ENCODE measurements around the gene ABCC4. TPM values are rescaled to one million over a fixed set of nuclear protein-coding genes. Genes with fewer than 3 reads are reported as not detected.

Gene ABCC4
- total and polyA plus RNA-seq, 9 donors: 1.9 to 4.9 (median 3.2) TPM

DNA sequence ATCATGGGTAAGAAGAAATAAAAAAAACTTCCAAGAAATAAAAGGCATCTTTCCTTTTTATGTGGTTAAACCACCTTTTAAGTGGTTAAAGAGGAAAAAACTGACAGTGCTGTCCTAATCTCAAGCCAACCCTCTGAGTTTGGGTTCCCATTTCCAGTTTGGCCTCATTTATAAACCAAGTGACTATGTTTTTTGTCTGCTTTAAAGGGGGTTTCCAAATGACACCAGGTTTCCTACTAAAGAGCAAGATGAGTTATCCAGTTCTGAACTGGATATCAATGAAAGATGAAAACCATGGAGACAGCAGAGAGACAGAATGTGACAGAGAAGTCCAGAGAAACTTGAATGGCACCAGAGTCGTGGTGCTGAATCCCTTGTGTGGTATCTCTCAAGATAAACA is 251.5 kb downstream of the ABCC4 start:
- no peaks in the 10 kb centered on the region for H3K4me1 ChIP-seq (ENCODE audit: control insufficient read depth, insufficient read depth, low read length)
- DNase-seq: no peak
- H3K36me3 ChIP-seq (ENCODE audit: control insufficient read depth, insufficient read depth, low read length): no peaks in the 10 kb centered on the region
- no CpG with 5 or more reads among the region's 1 CpG for WGBS (ENCODE audit: insufficient coverage)
- no peak overlapping the region for H3K27ac ChIP-seq (ENCODE audit: low read length)
- no peaks in the 10 kb centered on the region for H3K27me3 ChIP-seq (ENCODE audit: control insufficient read depth, insufficient read depth, low read length)
- no peaks in the 10 kb centered on the region for H3K9me3 ChIP-seq (replicated peaks; ENCODE audit: control insufficient read depth, low read depth, low read length)
- no peak overlapping the region for H3K4me3 ChIP-seq (ENCODE audit: low read length)

DNA sequence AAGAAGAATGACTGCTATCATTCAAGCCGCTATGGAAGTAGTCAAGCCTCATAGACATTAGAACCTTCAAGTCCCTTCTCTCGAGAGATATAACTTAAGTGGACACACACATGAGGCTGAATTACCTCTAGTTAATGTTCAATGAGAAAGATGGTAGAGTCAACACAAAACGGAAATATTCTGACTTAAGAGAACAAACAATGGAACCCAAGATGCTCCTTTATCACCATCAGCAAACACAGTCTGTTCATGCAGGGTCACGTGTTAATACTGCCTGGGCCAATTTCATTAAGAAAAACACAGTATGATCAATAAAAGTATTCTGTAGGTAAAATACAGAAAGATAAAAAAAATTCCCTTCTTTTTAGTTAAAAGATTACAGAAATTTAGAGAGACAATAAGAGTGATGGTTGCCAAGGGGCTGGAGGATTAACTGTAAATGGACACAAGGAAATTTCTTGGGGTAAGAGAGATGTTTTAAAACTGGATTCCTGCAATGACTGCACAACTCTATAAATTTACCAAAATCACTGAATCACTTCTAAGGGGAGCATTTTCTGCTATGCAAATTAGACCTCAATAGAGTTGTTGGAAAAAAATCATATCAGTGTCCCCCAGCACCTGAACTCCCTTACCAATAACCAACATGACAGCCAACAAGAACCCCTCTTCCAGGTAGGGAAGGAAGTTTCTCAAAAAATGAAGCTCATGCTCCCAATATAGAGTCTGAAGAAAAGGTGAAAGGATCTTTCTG is 256.6 kb downstream of the ABCC4 start:
- H3K4me1 ChIP-seq (ENCODE audit: control insufficient read depth, insufficient read depth, low read length): no peaks in the 10 kb centered on the region
- DNase-seq: no peak
- no peak overlapping the region for H3K4me3 ChIP-seq (ENCODE audit: low read length)
- H3K27me3 ChIP-seq (ENCODE audit: control insufficient read depth, insufficient read depth, low read length): no peaks in the 10 kb centered on the region
- no peak overlapping the region for H3K27ac ChIP-seq (ENCODE audit: low read length)
- no peaks in the 10 kb centered on the region for H3K36me3 ChIP-seq (ENCODE audit: control insufficient read depth, insufficient read depth, low read length)
- WGBS (ENCODE audit: insufficient coverage): no CpG with 5 or more reads among the region's 4 CpGs
- no peaks in the 10 kb centered on the region for H3K9me3 ChIP-seq (replicated peaks; ENCODE audit: control insufficient read depth, low read depth, low read length)

DNA sequence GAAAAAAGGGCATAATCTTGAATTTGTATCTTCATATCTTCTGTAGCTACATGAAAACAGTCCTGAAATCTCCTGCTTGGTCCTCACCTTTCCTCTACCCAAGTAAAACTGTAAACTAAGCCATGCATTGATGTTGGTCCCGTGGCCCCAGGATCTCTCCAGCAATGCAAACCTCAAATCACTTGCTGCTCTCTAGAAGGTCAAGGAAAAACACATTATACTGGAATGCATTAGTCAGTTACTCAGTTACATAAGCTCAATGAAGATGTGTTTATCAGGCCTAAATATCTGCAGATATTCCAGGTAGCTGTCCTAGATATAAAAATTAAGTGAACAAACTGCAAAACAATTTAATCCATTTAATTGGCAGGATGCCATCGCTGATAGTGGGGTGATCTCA is 261.8 kb downstream of the ABCC4 start:
- WGBS (ENCODE audit: insufficient coverage): no CpG with 5 or more reads among the region's 2 CpGs
- Histone ChIP-seq H3K27me3 (ENCODE audit: control insufficient read depth, insufficient read depth, low read length) (no peaks in the 10 kb centered on the region), H3K9me3 (replicated peaks; ENCODE audit: control insufficient read depth, low read depth, low read length) (no peaks in the 10 kb centered on the region), H3K4me3 (ENCODE audit: low read length) (no peak overlapping the region), H3K36me3 (ENCODE audit: control insufficient read depth, insufficient read depth, low read length) (peaks cover 2% of the 10 kb centered on the region), H3K27ac (ENCODE audit: low read length) (no peak overlapping the region), H3K4me1 (ENCODE audit: control insufficient read depth, insufficient read depth, low read length) (no peaks in the 10 kb centered on the region)
- no peak for DNase-seq

DNA sequence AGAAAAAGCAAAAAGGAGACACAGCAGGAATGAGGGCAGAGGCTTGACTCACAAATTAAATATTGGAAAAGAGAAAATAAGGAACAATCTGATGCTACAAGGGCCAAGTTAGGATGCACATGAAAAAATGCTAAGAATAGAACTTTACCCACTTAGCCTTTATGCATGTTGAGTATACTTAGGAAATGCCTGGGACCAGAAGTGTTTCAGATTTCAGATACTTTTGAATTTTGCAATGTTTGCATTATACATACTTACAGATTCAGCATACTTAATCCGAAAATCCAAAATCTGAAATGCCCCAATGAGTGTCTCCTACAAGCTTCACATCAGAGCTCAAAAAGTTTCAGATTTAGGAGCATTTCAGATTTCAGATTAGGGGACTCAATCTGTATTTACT is 262.3 kb downstream of the ABCC4 start:
- Histone ChIP-seq H3K4me1 (ENCODE audit: control insufficient read depth, insufficient read depth, low read length) (no peaks in the 10 kb centered on the region), H3K27ac (ENCODE audit: low read length) (no peak overlapping the region), H3K4me3 (ENCODE audit: low read length) (no peak overlapping the region), H3K36me3 (ENCODE audit: control insufficient read depth, insufficient read depth, low read length) (peaks cover 2% of the 10 kb centered on the region), H3K9me3 (replicated peaks; ENCODE audit: control insufficient read depth, low read depth, low read length) (no peaks in the 10 kb centered on the region), H3K27me3 (ENCODE audit: control insufficient read depth, insufficient read depth, low read length) (no peaks in the 10 kb centered on the region)
- DNase-seq: no peak
- no CpG with 5 or more reads among the region's 1 CpG for WGBS (ENCODE audit: insufficient coverage)

DNA sequence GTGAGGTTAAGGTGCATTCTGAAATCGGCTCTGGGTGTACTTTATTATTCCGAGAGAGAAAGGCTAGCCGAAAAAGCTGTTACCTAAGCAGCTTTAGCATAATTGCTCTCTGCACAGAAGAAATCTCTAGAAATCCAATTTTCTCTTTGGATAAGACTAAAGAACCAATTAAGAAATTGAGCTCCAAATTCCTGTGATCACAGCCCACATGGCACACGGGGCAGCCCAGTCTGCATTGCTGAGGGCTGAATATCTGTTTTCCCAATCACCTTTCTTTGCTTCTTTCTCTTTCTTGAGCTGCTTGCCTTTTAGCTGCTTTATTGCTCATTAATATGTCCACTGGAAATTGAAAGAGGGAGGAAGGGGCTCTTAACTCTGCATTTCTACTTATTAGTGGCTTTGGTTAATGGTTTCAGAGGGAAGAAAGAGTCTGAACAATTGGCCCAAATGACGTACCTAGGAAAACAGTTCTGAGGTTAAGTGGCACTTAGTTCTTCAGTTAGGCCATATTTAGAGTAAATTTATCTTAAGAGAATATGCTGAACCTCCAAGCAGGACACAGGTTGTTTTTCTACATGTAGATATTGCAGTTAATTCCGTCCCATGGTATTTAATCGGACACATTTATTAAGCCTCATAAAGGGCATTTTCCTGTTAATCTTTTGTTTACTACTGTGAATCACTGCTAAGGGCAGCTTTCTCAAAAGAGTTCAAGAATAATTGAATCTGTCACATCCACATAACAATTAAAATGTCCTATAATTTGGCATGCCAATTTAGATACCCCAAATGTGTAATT is 265.7 kb downstream of the ABCC4 start:
- no peak overlapping the region for H3K27ac ChIP-seq (ENCODE audit: low read length)
- no peaks in the 10 kb centered on the region for H3K4me1 ChIP-seq (ENCODE audit: control insufficient read depth, insufficient read depth, low read length)
- H3K36me3 ChIP-seq (ENCODE audit: control insufficient read depth, insufficient read depth, low read length): peaks cover 2% of the 10 kb centered on the region
- no peaks in the 10 kb centered on the region for H3K27me3 ChIP-seq (ENCODE audit: control insufficient read depth, insufficient read depth, low read length)
- H3K4me3 ChIP-seq (ENCODE audit: low read length): no peak overlapping the region
- no peaks in the 10 kb centered on the region for H3K9me3 ChIP-seq (replicated peaks; ENCODE audit: control insufficient read depth, low read depth, low read length)
- WGBS (ENCODE audit: insufficient coverage): 83% methylated on average over 1 of the region's 7 CpGs
- DNase-seq: no peak

DNA sequence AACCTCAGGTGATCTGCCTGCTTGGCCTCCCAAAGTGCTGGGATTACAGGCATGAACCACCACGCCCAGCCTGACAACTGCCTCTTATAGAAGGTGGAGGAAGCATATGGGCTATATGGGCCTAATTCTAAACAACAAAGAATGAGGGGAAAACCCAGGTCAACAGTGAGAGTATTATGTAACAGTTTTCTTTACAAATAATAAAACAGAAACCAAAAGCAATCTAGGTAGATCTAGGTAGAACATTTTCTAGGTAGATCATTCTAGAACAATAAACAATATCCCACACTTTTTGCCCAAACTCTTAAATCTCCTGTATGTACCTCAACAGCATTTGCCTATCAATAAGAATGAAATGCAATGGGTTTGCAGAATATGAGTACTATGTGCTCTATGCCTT is 267.4 kb downstream of the ABCC4 start:
- no peaks in the 10 kb centered on the region for H3K4me1 ChIP-seq (ENCODE audit: control insufficient read depth, insufficient read depth, low read length)
- H3K4me3 ChIP-seq (ENCODE audit: low read length): no peak overlapping the region
- H3K9me3 ChIP-seq (replicated peaks; ENCODE audit: control insufficient read depth, low read depth, low read length): no peaks in the 10 kb centered on the region
- H3K36me3 ChIP-seq (ENCODE audit: control insufficient read depth, insufficient read depth, low read length): peaks cover 2% of the 10 kb centered on the region
- no CpG with 5 or more reads among the region's 1 CpG for WGBS (ENCODE audit: insufficient coverage)
- no peak overlapping the region for H3K27ac ChIP-seq (ENCODE audit: low read length)
- DNase-seq: no peak
- no peaks in the 10 kb centered on the region for H3K27me3 ChIP-seq (ENCODE audit: control insufficient read depth, insufficient read depth, low read length)

DNA sequence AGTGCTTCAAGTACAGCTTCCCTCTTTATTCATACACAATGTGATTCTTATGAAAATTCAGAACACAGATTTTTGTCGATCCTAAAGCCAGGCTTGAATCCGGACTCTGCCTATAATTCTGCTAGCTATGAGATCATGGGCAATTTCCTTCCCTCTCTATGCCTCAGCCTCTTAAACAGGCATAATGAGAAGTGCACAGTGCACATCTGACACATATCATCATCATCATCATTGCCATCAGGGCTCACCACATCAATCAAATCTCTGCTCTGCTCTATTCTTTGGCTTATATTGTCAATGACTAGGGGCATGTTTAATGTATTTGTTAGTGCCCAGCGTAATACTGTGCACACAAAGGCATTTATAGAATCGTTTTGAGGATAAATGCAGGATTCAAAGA is 269.1 kb downstream of the ABCC4 start:
- DNase-seq: no peak
- Histone ChIP-seq H3K27ac (ENCODE audit: low read length) (no peak overlapping the region), H3K9me3 (replicated peaks; ENCODE audit: control insufficient read depth, low read depth, low read length) (no peaks in the 10 kb centered on the region), H3K36me3 (ENCODE audit: control insufficient read depth, insufficient read depth, low read length) (no peaks in the 10 kb centered on the region), H3K4me1 (ENCODE audit: control insufficient read depth, insufficient read depth, low read length) (no peaks in the 10 kb centered on the region), H3K27me3 (ENCODE audit: control insufficient read depth, insufficient read depth, low read length) (no peaks in the 10 kb centered on the region), H3K4me3 (ENCODE audit: low read length) (no peak overlapping the region)
- 79% methylated on average over 2 of the region's 4 CpGs for WGBS (ENCODE audit: insufficient coverage)

DNA sequence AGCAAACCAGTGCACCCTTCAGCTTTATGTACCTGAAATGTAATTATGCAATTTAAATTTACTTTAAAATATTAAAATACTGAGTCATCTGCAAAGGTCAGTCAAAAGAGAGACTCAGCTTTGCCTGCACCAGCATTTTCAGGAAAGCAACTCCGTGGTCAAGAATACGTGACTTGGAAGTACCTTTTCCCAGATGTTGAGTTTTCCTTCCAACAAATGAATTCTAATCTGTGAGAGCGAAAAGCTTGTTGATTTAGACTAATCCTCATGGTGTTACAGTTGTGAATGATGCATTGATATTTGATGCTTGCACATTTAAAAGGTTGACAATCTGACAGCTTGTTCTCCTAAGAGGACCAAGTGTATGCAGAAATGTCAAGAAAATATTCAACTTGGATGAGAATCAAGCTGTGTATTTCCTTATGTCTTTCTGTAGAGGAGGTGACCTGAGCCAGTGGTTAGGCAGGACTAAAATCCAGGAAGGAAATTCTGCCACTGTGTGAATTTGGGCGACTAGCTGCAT is 270.4 kb downstream of the ABCC4 start:
- no peaks in the 10 kb centered on the region for H3K27me3 ChIP-seq (ENCODE audit: control insufficient read depth, insufficient read depth, low read length)
- 60% methylated on average over 1 of the region's 4 CpGs for WGBS (ENCODE audit: insufficient coverage)
- no peaks in the 10 kb centered on the region for H3K36me3 ChIP-seq (ENCODE audit: control insufficient read depth, insufficient read depth, low read length)
- H3K27ac ChIP-seq (ENCODE audit: low read length): no peak overlapping the region
- no peak overlapping the region for H3K4me3 ChIP-seq (ENCODE audit: low read length)
- H3K4me1 ChIP-seq (ENCODE audit: control insufficient read depth, insufficient read depth, low read length): no peaks in the 10 kb centered on the region
- peak; percentile 51 for DNase-seq
- H3K9me3 ChIP-seq (replicated peaks; ENCODE audit: control insufficient read depth, low read depth, low read length): no peaks in the 10 kb centered on the region

DNA sequence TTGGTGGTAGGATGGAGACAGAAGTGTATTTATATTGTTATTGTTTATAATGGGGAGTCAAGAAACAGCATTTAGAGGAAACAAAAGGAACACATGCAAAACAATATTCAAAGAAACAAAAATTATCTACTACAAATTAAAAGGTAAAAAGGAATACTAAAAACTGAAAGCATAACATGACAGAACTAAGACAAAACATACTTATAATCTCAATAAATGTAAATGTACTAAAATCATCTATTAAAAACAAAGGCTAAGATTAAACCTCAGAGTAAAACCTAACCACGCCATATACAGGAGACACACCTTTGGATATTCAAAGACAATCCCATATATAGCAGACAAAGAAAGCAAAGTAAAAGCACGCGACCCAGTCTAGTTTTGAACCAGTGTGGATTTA is 273.6 kb downstream of the ABCC4 start:
- Histone ChIP-seq H3K36me3 (ENCODE audit: control insufficient read depth, insufficient read depth, low read length) (no peaks in the 10 kb centered on the region), H3K27ac (ENCODE audit: low read length) (no peak overlapping the region), H3K4me3 (ENCODE audit: low read length) (no peak overlapping the region), H3K4me1 (ENCODE audit: control insufficient read depth, insufficient read depth, low read length) (no peaks in the 10 kb centered on the region), H3K27me3 (ENCODE audit: control insufficient read depth, insufficient read depth, low read length) (no peaks in the 10 kb centered on the region), H3K9me3 (replicated peaks; ENCODE audit: control insufficient read depth, low read depth, low read length) (no peaks in the 10 kb centered on the region)
- WGBS (ENCODE audit: insufficient coverage): no CpG with 5 or more reads among the region's 3 CpGs
- DNase-seq: no peak

DNA sequence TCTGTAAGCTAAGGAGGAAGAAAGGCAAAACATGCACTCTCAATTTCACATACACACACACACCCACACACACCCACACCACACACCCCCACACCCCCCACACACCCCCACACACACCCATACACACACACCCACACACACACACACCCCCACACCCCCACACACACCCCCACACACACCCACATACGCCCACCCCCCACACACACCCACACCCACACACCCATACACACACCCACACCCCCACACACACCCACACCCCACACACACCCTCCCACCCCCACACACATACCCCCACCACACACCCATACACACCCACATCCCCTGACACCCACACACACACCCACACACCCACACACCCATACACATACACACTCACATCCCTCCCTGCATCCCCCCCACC is 276.1 kb downstream of the ABCC4 start:
- H3K36me3 ChIP-seq (ENCODE audit: control insufficient read depth, insufficient read depth, low read length): no peaks in the 10 kb centered on the region
- no peaks in the 10 kb centered on the region for H3K27me3 ChIP-seq (ENCODE audit: control insufficient read depth, insufficient read depth, low read length)
- H3K4me1 ChIP-seq (ENCODE audit: control insufficient read depth, insufficient read depth, low read length): no peaks in the 10 kb centered on the region
- no peak for DNase-seq
- WGBS (ENCODE audit: insufficient coverage): no CpG with 5 or more reads among the region's 1 CpG
- no peak overlapping the region for H3K4me3 ChIP-seq (ENCODE audit: low read length)
- no peaks in the 10 kb centered on the region for H3K9me3 ChIP-seq (replicated peaks; ENCODE audit: control insufficient read depth, low read depth, low read length)
- H3K27ac ChIP-seq (ENCODE audit: low read length): no peak overlapping the region

Measured in muscle of leg (tissue), 11 donors.